CD4-positive, CD25-positive, alpha-beta regulatory T cell (primary cell): Measurements from ENCODE around the gene NXPH4. TPM values are rescaled to one million over a fixed set of nuclear protein-coding genes. Genes with fewer than 3 reads are reported as not detected.

Experiments
- ATAC-seq, 2 donors: fragments of 150-1000 bp; cut with Tn5 transposase; one replicate each; pipeline ENCODE4 v1.10.0; 2021; ENCODE audit warnings: low read depth in 2 of 2, moderate number of reproducible peaks in 2 of 2, moderate library complexity in 1 of 2
- DNase-seq, 3 donors: peaks; one replicate each; pipeline versions ENCODE4 v3.0.0 to v3.0.0-alpha.2; 2012 to 2022; ENCODE audit warnings: mixed read lengths in 1 of 3
- H3K27ac ChIP-seq: one replicate; pipeline ENCODE4 v1.7.0; 2013; ENCODE audit warnings: mild to moderate bottlenecking, low read length; ENCODE audit not compliant: insufficient read depth, poor library complexity, severe bottlenecking
- H3K27me3 ChIP-seq: one replicate; pipeline ENCODE4 v1.7.0; 2013; ENCODE audit warnings: low read length; ENCODE audit not compliant: control insufficient read depth, insufficient read depth
- H3K36me3 ChIP-seq: one replicate; pipeline ENCODE4 v1.7.0; 2013; ENCODE audit warnings: mild to moderate bottlenecking, low read length, moderate library complexity; ENCODE audit not compliant: control insufficient read depth, insufficient read depth
- H3K4me1 ChIP-seq: 2 replicates; pipeline ENCODE4 v1.7.0; 2013; ENCODE audit warnings: mild to moderate bottlenecking, low read length; ENCODE audit not compliant: insufficient read depth, control insufficient read depth, poor library complexity, severe bottlenecking
- H3K4me3 ChIP-seq: one replicate; pipeline ENCODE4 v1.7.0; 2013; ENCODE audit warnings: low read depth, mild to moderate bottlenecking, low read length, moderate library complexity
- H3K9me3 ChIP-seq, 2 experiments: 1 replicate in 1 of 2; 2 replicates in 1 of 2; pipeline ENCODE4 v1.7.0; 2013; ENCODE audit warnings: low read length in 2 of 2, mild to moderate bottlenecking in 1 of 2, moderate library complexity in 1 of 2; ENCODE audit not compliant: control insufficient read depth in 2 of 2
- H3K27ac Mint-ChIP-seq, 3 donors: one replicate each; pipeline ENCODE4 v1.8.0; 2020 to 2022; ENCODE audit warnings: mild to moderate bottlenecking in 3 of 3, mixed read lengths in 3 of 3, moderate library complexity in 2 of 3
- H3K27me3 Mint-ChIP-seq: one replicate; pipeline ENCODE4 v1.8.0; 2022; ENCODE audit warnings: mild to moderate bottlenecking, mixed read lengths
- H3K36me3 Mint-ChIP-seq: one replicate; pipeline ENCODE4 v1.8.0; 2020; ENCODE audit warnings: mixed read lengths
- H3K4me1 Mint-ChIP-seq, 4 donors: one replicate each; pipeline ENCODE4 v1.8.0; 2020 to 2022; ENCODE audit warnings: mixed read lengths in 4 of 4, mild to moderate bottlenecking in 1 of 4
- H3K4me3 Mint-ChIP-seq, 4 donors: one replicate each; pipeline ENCODE4 v1.8.0; 2020 to 2022; ENCODE audit warnings: mild to moderate bottlenecking in 4 of 4, mixed read lengths in 4 of 4, moderate library complexity in 3 of 4
- H3K9me3 Mint-ChIP-seq, 7 donors: one replicate each; pipeline ENCODE4 v1.8.0; 2020 to 2022; ENCODE audit warnings: mixed read lengths in 7 of 7, mild to moderate bottlenecking in 3 of 7, moderate library complexity in 2 of 7
- polyA plus RNA-seq, 4 donors: library from polyadenylated mRNA; unstranded; fragments of 300-500 nt; fragmentation: Illumina TruSeq; gene quantifications; one replicate each; pipeline ENCODE4 v1.2.3, GENCODE V29; 2021
- total RNA-seq: library from RNA; stranded (reverse); gene quantifications from one replicate; pipeline ENCODE4 v1.2.3, GENCODE V29; 2022

Gene NXPH4
- total and polyA plus RNA-seq, 5 donors from 2014 or later: 0.09 to 0.49 (median 0.29) TPM; not detected in 1

DNA sequence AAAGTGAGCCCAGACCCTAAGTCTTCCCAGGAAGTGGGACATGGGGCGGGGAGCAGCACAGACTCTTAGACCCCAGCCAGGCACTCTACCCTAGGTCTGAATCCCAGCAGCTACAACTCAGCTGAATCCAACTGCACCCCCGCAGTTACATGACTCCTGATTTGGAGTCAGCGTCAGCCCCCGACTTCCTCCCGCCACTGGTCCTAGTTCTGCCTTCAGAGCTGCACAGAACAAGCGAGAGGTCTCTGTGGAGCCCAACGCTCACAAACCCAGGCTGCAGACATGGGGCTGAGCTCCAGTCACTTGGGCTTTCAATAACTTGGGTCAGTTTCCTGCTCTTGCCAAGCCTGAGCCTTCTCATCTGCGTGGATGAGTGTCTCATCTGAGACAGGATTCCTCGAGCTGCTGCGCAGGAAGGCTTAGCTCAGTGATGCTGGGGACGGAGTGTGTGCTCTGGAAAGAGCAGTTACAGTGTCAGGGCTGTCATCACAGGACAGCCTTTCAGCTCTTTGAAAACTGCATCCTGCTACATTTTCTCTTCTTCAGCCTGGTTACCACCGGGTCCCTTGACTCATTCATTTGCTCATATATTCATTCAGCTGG is 30.6 kb upstream of the NXPH4 start:
- H3K4me1 Mint-ChIP-seq: peaks cover 0 to 4% (median 0%) of the 10 kb centered on the region in 4 donors
- no peaks in the 10 kb centered on the region for H3K36me3 ChIP-seq
- H3K27ac Mint-ChIP-seq: no peak overlapping the region
- H3K27me3 Mint-ChIP-seq: peaks cover 4% of the 10 kb centered on the region
- DNase-seq (no peak), ATAC-seq (no peak)
- no peak overlapping the region for H3K4me3 ChIP-seq
- H3K27me3 ChIP-seq: no peaks in the 10 kb centered on the region
- no peak overlapping the region for H3K4me3 Mint-ChIP-seq
- peaks cover 0 to 1% (median 0%) of the 10 kb centered on the region in 7 donors for H3K9me3 Mint-ChIP-seq
- H3K36me3 Mint-ChIP-seq: no peaks in the 10 kb centered on the region
- no peaks in the 10 kb centered on the region for H3K9me3 ChIP-seq
- H3K27ac ChIP-seq: no peak overlapping the region
- H3K4me1 ChIP-seq: no peaks in the 10 kb centered on the region

DNA sequence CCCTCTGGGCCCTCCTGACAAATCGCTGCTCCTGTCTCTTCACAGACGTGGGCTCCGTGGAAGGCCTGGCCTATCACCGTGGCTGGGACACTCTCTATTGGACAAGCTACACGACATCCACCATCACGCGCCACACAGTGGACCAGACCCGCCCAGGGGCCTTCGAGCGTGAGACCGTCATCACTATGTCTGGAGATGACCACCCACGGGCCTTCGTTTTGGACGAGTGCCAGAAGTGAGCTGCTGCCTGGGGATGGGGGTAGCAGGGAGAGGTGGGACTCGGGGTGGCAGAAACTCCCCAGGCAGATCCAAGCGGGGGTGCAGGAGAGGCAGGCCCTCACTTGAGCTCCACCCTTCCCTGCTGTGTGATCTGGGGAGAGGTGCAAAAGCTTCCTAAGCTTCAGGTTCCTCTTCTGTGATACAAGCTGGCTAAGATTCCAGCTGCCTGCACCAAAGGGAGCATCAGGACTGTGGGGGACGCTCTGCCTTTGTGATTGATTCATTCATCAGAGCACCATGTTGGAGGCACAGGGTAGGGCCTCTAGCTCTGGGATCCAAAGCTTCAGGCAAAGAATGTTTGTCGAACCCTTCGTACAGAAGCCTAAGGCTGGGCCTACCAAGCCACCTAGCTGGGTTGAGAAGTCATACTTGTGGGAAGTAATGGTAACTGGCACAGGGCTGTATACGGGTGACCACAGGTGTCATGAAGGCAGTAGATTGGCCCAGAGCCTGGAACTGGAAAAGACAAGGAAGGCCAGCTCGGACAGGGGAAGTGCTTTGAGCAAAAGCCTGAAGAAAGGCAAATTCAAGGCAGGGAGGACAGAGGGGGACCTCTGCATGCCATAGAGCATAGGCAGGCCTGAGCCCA is 29.1 kb upstream of the NXPH4 start:
- Histone ChIP-seq H3K9me3 (no peaks in the 10 kb centered on the region), H3K27me3 (no peaks in the 10 kb centered on the region), H3K4me1 (no peaks in the 10 kb centered on the region), H3K4me3 (no peak overlapping the region), H3K36me3 (no peaks in the 10 kb centered on the region), H3K27ac (no peak overlapping the region)
- DNase-seq (no peak), ATAC-seq (no peak)
- no peak overlapping the region for H3K4me3 Mint-ChIP-seq
- H3K27me3 Mint-ChIP-seq: no peaks in the 10 kb centered on the region
- H3K9me3 Mint-ChIP-seq: peaks cover 0 to 1% (median 0%) of the 10 kb centered on the region in 7 donors
- H3K4me1 Mint-ChIP-seq: peaks cover 0 to 4% (median 0%) of the 10 kb centered on the region in 4 donors
- H3K36me3 Mint-ChIP-seq: no peaks in the 10 kb centered on the region
- peak overlapping the region in 1 of 3 donors; percentile 69 for H3K27ac Mint-ChIP-seq

DNA sequence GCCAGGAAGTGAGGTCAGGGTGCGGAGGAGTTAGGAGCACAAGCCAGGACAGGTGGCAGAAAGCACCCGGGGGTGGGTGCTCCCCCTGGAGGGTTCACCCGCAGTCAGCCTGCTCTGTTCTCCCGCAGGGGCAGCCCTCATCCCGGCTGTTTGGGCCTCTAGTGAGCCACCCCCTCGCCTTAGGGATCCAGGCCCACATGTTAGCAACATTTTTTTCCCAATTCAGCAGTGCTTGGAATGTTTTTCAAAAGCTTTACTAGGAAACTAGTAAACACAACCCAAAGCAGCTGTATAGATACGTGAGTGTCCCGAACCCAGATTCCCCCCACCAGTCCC is 28.5 kb upstream of the NXPH4 start:
- Histone ChIP-seq H3K27ac (no peak overlapping the region), H3K9me3 (no peaks in the 10 kb centered on the region), H3K36me3 (no peaks in the 10 kb centered on the region), H3K27me3 (no peaks in the 10 kb centered on the region), H3K4me1 (no peaks in the 10 kb centered on the region), H3K4me3 (no peak overlapping the region)
- H3K27me3 Mint-ChIP-seq: no peaks in the 10 kb centered on the region
- DNase-seq (no peak), ATAC-seq (no peak)
- peaks cover 0 to under 1% (median 0%) of the 10 kb centered on the region in 4 donors for H3K4me1 Mint-ChIP-seq
- H3K4me3 Mint-ChIP-seq: no peak overlapping the region
- H3K27ac Mint-ChIP-seq: no peak overlapping the region
- H3K9me3 Mint-ChIP-seq: peaks cover 0 to 1% (median 0%) of the 10 kb centered on the region in 7 donors
- no peaks in the 10 kb centered on the region for H3K36me3 Mint-ChIP-seq

DNA sequence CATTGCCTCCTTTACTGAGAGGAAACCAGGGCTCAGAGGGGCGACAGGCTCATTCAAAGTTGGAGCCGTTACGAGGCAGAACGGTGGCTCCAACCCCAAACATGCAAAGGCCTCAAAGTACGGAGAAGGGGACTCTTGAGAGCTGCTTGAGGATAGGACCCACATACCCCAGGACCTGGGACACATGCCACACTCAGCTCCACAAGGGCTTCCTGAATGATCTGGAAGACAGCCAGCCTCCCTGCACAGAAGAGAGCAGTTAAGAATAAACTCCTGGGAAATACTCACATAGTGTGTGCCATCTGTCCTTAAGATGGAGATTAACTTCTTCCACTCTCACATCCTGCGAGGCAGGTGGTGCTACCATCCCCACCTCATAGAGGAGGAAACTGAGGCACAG is 26.6 kb upstream of the NXPH4 start:
- Histone ChIP-seq H3K4me1 (no peaks in the 10 kb centered on the region), H3K36me3 (no peaks in the 10 kb centered on the region), H3K4me3 (no peak overlapping the region), H3K9me3 (no peaks in the 10 kb centered on the region), H3K27ac (no peak overlapping the region), H3K27me3 (no peaks in the 10 kb centered on the region)
- DNase-seq: no peak
- Mint-ChIP-seq H3K9me3 (no peaks in the 10 kb centered on the region), H3K27ac (no peak overlapping the region), H3K27me3 (no peaks in the 10 kb centered on the region), H3K4me1 (no peaks in the 10 kb centered on the region), H3K36me3 (no peaks in the 10 kb centered on the region), H3K4me3 (no peak overlapping the region)
- ATAC-seq: no peak

DNA sequence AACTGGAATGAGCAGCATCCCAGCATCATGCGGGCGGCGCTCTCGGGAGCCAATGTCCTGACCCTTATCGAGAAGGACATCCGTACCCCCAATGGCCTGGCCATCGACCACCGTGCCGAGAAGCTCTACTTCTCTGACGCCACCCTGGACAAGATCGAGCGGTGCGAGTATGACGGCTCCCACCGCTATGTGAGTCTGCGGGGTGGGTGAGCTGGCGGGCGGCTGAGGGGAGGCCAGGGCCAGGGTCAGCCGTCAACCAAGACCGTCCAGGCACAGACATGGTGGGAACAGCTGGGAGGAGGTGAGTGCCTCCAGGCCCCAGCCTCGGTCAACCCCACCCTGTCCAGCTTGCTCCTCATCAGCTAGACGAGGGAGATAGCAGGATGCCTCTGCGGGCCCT is 25.8 kb upstream of the NXPH4 start:
- Histone ChIP-seq H3K4me1 (no peaks in the 10 kb centered on the region), H3K27ac (no peak overlapping the region), H3K9me3 (no peaks in the 10 kb centered on the region), H3K36me3 (no peaks in the 10 kb centered on the region), H3K27me3 (no peaks in the 10 kb centered on the region), H3K4me3 (no peak overlapping the region)
- Mint-ChIP-seq H3K27me3 (no peaks in the 10 kb centered on the region), H3K4me3 (no peak overlapping the region), H3K36me3 (no peaks in the 10 kb centered on the region), H3K9me3 (no peaks in the 10 kb centered on the region), H3K27ac (no peak overlapping the region), H3K4me1 (no peaks in the 10 kb centered on the region)
- no peak for ATAC-seq
- no peak for DNase-seq

DNA sequence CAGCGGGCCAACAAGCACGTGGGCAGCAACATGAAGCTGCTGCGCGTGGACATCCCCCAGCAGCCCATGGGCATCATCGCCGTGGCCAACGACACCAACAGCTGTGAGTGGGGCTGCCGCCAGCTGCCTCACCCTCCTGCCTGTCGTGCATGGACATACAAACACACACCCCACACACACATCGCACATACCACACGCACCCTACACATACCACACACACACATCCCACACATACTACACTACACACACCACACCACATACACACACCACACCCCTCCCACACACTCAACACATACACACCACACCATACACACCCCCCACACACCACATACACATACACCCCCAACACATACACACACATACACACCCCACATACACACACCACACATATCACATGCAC is 25.2 kb upstream of the NXPH4 start:
- Mint-ChIP-seq H3K4me1 (no peaks in the 10 kb centered on the region), H3K9me3 (no peaks in the 10 kb centered on the region), H3K27ac (no peak overlapping the region), H3K4me3 (no peak overlapping the region), H3K36me3 (no peaks in the 10 kb centered on the region), H3K27me3 (no peaks in the 10 kb centered on the region)
- Histone ChIP-seq H3K27ac (no peak overlapping the region), H3K4me3 (no peak overlapping the region), H3K36me3 (no peaks in the 10 kb centered on the region), H3K4me1 (no peaks in the 10 kb centered on the region), H3K27me3 (no peaks in the 10 kb centered on the region), H3K9me3 (no peaks in the 10 kb centered on the region)
- no peak for DNase-seq
- ATAC-seq: no peak

DNA sequence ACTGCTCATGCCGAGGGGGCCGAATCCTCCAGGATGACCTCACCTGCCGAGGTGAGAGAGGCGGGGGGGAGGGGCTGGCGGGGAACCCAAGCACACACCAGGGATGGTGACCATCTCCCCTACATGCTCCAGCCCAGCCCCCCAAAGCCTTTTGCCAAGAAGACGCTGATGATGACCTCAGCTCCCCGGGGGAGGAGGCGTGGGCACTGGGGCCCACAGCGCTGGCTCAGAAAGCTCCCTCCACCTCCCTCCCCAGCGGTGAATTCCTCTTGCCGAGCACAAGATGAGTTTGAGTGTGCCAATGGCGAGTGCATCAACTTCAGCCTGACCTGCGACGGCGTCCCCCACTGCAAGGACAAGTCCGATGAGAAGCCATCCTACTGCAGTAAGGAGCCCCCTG is 23.7 kb upstream of the NXPH4 start:
- Mint-ChIP-seq H3K27me3 (no peaks in the 10 kb centered on the region), H3K4me1 (no peaks in the 10 kb centered on the region), H3K4me3 (no peak overlapping the region), H3K36me3 (no peaks in the 10 kb centered on the region), H3K27ac (no peak overlapping the region), H3K9me3 (no peaks in the 10 kb centered on the region)
- no peaks in the 10 kb centered on the region for H3K9me3 ChIP-seq
- H3K27ac ChIP-seq: no peak overlapping the region
- ATAC-seq (no peak), DNase-seq (no peak)
- no peaks in the 10 kb centered on the region for H3K36me3 ChIP-seq
- H3K27me3 ChIP-seq: no peaks in the 10 kb centered on the region
- no peak overlapping the region for H3K4me3 ChIP-seq
- H3K4me1 ChIP-seq: no peaks in the 10 kb centered on the region
